Calu3 (cell line): ENCODE data around the gene CD226. TPM values are rescaled to one million over a fixed set of nuclear protein-coding genes. Genes with fewer than 3 reads are reported as not detected.

Experiments
- BruUV-seq: library from RNA; stranded (reverse); fragments of 400-500 nt; replicated peaks from 2 replicates; lab custom pipeline; 2021; lab: Mats Ljungman, UMichigan
- CTCF ChIA-PET: fragments of 300-600 bp; sonication (Branson Sonifier 250); formaldehyde crosslinking; loops from one replicate; lab custom pipeline; 2022; ENCODE audit warnings: antibody characterized with exemption; lab: Charles Lee
- DNase-seq: peaks from one replicate; pipeline ENCODE4 v3.0.0; 2022
- H3K27ac Mint-ChIP-seq: one replicate; pipeline ENCODE4 v1.8.0; 2022; ENCODE audit warnings: mixed read lengths; ENCODE audit not compliant: unreplicated experiment
- H3K27me3 Mint-ChIP-seq: one replicate; pipeline ENCODE4 v1.8.0; 2022; ENCODE audit warnings: mixed read lengths; ENCODE audit not compliant: unreplicated experiment
- H3K36me3 Mint-ChIP-seq: one replicate; pipeline ENCODE4 v1.8.0; 2022; ENCODE audit warnings: mild to moderate bottlenecking, moderate library complexity, mixed read lengths; ENCODE audit not compliant: insufficient read depth, unreplicated experiment
- H3K4me1 Mint-ChIP-seq: one replicate; pipeline ENCODE4 v1.8.0; 2022; ENCODE audit warnings: mild to moderate bottlenecking, low read depth, mixed read lengths; ENCODE audit not compliant: unreplicated experiment
- H3K4me3 Mint-ChIP-seq: one replicate; pipeline ENCODE4 v1.8.0; 2022; ENCODE audit warnings: mild to moderate bottlenecking, low read depth, moderate library complexity, mixed read lengths; ENCODE audit not compliant: unreplicated experiment
- H3K9me3 Mint-ChIP-seq: one replicate; pipeline ENCODE4 v1.8.0; 2022; ENCODE audit warnings: low read depth, mixed read lengths; ENCODE audit not compliant: unreplicated experiment
- CTCF ChIP-seq: fragments of 200-600 bp; IDR thresholded peaks from one replicate; pipeline ENCODE4 v1.8.0; 2022; ENCODE audit warnings: antibody characterized with exemption; ENCODE audit not compliant: unreplicated experiment
- intact Hi-C: fragments of 100-400 bp; cut with micrococcal nuclease; formaldehyde crosslinking; loops from one replicate; pipeline ENCODE4 v1.10.0; 2022; ENCODE audit not compliant: unreplicated experiment
- total RNA-seq: library from RNA; stranded (reverse); gene quantifications from 2 replicates; pipeline ENCODE4 v1.2.3, GENCODE V29; 2022

CD226 gene
- total RNA-seq, 1 experiment from 2014 or later = 0.85 TPM

DNA sequence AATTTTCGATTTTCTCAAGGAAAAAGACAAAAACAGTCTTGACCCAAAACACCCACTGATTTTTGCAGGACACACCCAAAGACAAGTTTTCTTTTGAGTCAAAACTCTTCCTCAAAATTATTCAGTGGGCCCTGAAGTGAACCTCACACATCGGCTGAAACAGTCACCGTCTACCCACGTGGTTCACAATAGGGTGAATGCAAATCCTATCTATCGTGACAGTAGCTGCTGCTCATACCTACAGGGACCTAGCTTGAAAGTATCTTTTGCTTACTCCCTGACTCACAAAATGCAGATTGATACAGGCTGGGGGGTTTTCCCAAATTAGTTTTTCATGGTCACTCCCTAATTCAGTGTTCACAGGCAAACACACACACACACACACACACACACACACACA, 10.7 kb upstream of the CD226 start:
- intact Hi-C loops = no loop called here
- CTCF ChIA-PET = no interaction called here

GRCh38 chr18:69957747-69958146, 10.1 kb upstream of the CD226 start:
- no peak overlapping the region for H3K4me3 Mint-ChIP-seq
- no peak for DNase-seq
- no peaks in the 10 kb centered on the region for H3K9me3 Mint-ChIP-seq
- H3K27ac Mint-ChIP-seq = no peak overlapping the region
- no peaks in the 10 kb centered on the region for H3K4me1 Mint-ChIP-seq
- CTCF ChIA-PET = no interaction called here
- no peaks in the 10 kb centered on the region for H3K27me3 Mint-ChIP-seq
- TF ChIP-seq CTCF = no peak
- intact Hi-C loops = no loop called here
- no peaks in the 10 kb centered on the region for H3K36me3 Mint-ChIP-seq
- BruUV-seq = no TSS peak

More for the DNA sequence above, 10.7 kb upstream of the CD226 start:
- BruUV-seq = no TSS peak
- Mint-ChIP-seq H3K4me1 (no peaks in the 10 kb centered on the region), H3K27me3 (no peaks in the 10 kb centered on the region), H3K36me3 (no peaks in the 10 kb centered on the region), H3K4me3 (no peak overlapping the region), H3K9me3 (no peaks in the 10 kb centered on the region), H3K27ac (no peak overlapping the region)
- TF ChIP-seq CTCF = no peak
- no peak for DNase-seq

DNA sequence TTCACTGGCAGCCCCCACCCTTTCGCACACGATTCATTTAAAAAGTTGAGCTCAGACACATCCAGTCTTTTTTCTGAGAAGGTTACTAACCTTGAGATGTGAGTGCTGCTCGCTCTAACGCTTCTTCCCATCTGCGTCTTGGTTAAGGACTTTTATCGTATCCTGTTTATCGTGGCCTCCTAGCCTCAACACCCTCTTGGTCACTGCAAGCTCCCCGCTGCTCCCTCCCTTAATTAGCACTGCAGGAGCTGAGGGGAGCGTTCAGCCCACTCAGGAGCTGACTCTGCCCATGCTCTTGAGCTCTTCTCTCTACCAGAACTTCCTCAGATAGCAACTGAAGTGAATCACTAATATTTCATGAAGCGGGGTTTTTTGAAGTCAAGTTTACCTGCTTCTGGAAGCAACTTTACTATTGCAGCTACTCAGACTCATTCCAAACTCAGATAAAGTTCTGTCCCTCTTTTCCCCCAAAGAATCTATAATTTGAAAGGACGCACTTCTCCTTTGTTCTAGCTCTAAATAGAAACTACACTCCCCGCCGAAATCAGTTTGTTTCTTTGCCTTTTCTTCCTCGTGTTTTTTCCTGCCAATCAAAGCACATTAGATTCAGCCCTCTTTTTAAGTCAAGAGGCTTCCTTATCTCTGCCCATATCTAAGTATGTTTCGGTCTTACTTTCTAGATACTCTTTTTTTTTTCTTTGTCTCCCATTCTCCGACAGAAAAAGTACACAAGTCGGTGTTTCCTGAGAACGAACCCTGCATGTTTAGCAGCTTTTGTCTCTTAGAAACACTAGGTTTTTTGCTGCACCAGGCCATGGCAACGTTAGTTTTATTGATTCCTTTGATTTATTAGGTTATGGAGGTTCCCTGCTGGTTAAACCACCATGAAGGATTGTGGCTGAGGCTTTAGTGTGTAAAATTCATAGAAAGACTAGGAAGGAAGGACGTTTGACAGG, 9.3 kb upstream of the CD226 start:
- H3K4me3 Mint-ChIP-seq = no peak overlapping the region
- no peaks in the 10 kb centered on the region for H3K27me3 Mint-ChIP-seq
- no TSS peak for BruUV-seq
- CTCF ChIA-PET = no interaction called here
- no peak overlapping the region for H3K27ac Mint-ChIP-seq
- no peaks in the 10 kb centered on the region for H3K4me1 Mint-ChIP-seq
- no peak for DNase-seq
- H3K36me3 Mint-ChIP-seq = no peaks in the 10 kb centered on the region
- TF ChIP-seq CTCF = no peak
- H3K9me3 Mint-ChIP-seq = no peaks in the 10 kb centered on the region
- intact Hi-C loops = no loop called here

DNA sequence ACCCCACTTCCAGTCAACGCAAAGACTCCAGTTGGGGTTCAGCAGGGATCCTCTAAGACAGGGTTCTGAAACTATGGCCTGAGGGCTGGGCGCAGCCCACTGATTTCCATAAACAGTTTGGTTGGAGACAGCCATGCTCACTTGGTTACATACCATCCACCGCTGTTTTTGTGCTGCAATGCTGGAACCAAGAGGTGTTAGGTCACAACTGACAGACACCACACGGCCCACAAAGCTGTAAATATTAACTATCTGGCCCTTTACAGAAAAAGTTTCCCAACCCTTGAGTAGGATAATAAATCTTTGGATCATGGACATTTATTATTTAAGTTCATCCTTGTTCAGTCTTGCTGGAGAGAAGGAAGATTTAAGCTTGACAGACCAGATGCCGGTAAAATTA, 8.4 kb upstream of the CD226 start:
- intact Hi-C loops = no loop called here
- Mint-ChIP-seq H3K9me3 (no peaks in the 10 kb centered on the region), H3K27ac (no peak overlapping the region), H3K4me1 (no peaks in the 10 kb centered on the region), H3K27me3 (no peaks in the 10 kb centered on the region), H3K36me3 (no peaks in the 10 kb centered on the region), H3K4me3 (no peak overlapping the region)
- CTCF ChIA-PET = no interaction called here
- no TSS peak for BruUV-seq
- no peak for TF ChIP-seq CTCF
- no peak for DNase-seq
